ENCODE results near the gene GLUD1. TPM values are rescaled to one million over a fixed set of nuclear protein-coding genes. Genes with fewer than 3 reads are reported as not detected.
"Not testable (repeated sequence)": the region's sequence is repeated elsewhere in the genome, so short reads cannot be mapped to it uniquely, and the experiment has no call there.

Gene GLUD1
- total RNA-seq, 2 experiments from 2014 or later = 98.5 to 109 TPM

DNA sequence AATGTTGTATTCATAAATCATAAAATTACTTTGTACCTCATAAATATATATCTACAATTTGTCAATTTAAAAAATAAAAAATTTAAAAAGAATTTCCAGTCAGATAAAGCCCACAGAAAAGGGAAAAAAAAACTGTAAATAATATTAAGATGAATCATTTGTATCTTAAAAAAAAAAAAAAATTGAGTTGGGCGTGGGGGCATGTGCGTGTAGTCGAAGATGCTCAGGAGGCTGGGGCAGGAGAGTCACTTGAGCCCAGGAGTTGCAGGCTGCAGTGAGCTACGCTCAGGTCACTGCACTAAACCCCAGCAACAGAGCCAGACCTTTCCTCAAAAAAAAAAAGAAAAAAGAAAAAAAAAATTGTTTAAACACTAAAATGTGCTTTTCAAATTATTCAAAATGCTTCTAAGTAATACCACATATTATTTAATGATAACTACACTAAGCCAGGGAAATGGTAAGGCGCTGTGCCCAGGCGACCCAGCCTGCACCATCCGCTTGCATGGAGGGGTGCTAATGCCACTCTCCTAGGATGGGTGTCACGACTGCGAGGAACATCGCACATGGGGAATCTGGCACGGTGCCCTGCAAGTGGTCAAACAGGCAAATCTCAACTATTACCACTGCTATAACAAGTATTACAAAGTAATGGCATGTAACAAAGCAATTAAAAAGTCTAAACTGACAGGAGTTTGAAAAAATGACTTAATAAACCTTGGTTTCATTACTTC lies 15.4 kb downstream of the GLUD1 start:
- Histone ChIP-seq H3K4me2 (ENCODE audit: low read length) (no peak overlapping the region), H3K4me1 (ENCODE audit: insufficient read depth, low read length, poor library complexity, severe bottlenecking) (no peaks in the 10 kb centered on the region), H3K79me2 (ENCODE audit: insufficient read depth, low read depth, low read length) (peaks cover 13% of the 10 kb centered on the region; the same call in 1 of the 2 replicates), H3K9me3 (ENCODE audit: low read length) (peaks cover 3% of the 10 kb centered on the region; the same call in 1 of the 2 replicates), H3K36me3 (ENCODE audit: insufficient read depth, low read length) (peaks cover 55% of the 10 kb centered on the region), H3K9me2 (ENCODE audit: insufficient read depth, low read length) (no peaks in the 10 kb centered on the region), H3K27ac (ENCODE audit: low read depth, low read length, poor library complexity, severe bottlenecking) (no peak overlapping the region), H4K20me1 (ENCODE audit: insufficient read depth, low read length) (no peaks in the 10 kb centered on the region), H3K4me3 (ENCODE audit: low read depth, low read length, poor library complexity, severe bottlenecking) (no peak overlapping the region), H2AFZ (ENCODE audit: low read length) (no peak overlapping the region)
- ChIA-PET POLR2A (interaction anchor here (0.7 kb wide), 1 partner anchor 11 kb away, joined by 5 read pairs; no protein-coding TSS in a partner anchor), CTCF (ENCODE audit: unreplicated experiment) (no interaction called here)
- no TSS peak for BruUV-seq (replicated peaks)
- intact Hi-C loops (cut with micrococcal nuclease; ENCODE audit: unreplicated experiment) = no loop called here
- TF ChIP-seq EZH2phosphoT487 (IDR thresholded peaks at IDR 0.05; ENCODE audit: borderline replicate concordance, low read depth, low read length) = no peak
- TF ChIP-seq, protein P1, sequence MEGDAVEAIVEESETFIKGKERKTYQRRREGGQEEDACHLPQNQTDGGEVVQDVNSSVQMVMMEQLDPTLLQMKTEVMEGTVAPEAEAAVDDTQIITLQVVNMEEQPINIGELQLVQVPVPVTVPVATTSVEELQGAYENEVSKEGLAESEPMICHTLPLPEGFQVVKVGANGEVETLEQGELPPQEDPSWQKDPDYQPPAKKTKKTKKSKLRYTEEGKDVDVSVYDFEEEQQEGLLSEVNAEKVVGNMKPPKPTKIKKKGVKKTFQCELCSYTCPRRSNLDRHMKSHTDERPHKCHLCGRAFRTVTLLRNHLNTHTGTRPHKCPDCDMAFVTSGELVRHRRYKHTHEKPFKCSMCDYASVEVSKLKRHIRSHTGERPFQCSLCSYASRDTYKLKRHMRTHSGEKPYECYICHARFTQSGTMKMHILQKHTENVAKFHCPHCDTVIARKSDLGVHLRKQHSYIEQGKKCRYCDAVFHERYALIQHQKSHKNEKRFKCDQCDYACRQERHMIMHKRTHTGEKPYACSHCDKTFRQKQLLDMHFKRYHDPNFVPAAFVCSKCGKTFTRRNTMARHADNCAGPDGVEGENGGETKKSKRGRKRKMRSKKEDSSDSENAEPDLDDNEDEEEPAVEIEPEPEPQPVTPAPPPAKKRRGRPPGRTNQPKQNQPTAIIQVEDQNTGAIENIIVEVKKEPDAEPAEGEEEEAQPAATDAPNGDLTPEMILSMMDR (conservative IDR thresholded peaks at IDR 0.05; ENCODE audit: low read length) = no peak
- no peak for DNase-seq (ENCODE audit: low spot score)

DNA sequence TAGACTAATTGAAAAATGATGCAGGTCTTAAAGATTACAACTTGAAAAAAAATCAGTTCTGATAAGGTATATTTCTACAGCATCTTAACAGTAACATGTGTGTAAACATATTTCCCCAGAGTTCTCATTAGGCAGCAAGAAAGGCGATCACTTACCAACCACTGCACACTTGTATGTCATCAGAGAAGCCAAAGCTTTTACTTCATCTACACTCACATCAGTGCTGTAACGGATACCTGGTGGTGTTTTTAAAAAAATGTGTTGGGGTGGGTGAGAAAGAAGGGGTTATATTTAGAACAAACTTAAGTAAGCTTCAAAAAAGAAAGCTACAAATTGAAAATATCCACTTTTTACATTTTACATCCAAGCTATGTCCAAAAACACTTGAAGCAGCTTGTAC lies 18.2 kb downstream of the GLUD1 start:
- H3K4me1 ChIP-seq (ENCODE audit: insufficient read depth, low read length, poor library complexity, severe bottlenecking); H3K4me2 ChIP-seq (ENCODE audit: low read length); H3K9me3 ChIP-seq (ENCODE audit: low read length); H3K79me2 ChIP-seq (ENCODE audit: insufficient read depth, low read depth, low read length); H3K9me2 ChIP-seq (ENCODE audit: insufficient read depth, low read length); DNase-seq (ENCODE audit: low spot score); CTCF ChIA-PET (ENCODE audit: unreplicated experiment); H4K20me1 ChIP-seq (ENCODE audit: insufficient read depth, low read length); H2AFZ ChIP-seq (ENCODE audit: low read length); BruUV-seq (replicated peaks); H3K27ac ChIP-seq (ENCODE audit: low read depth, low read length, poor library complexity, severe bottlenecking); intact Hi-C loops (cut with micrococcal nuclease; ENCODE audit: unreplicated experiment); H3K4me3 ChIP-seq (ENCODE audit: low read depth, low read length, poor library complexity, severe bottlenecking): not testable (repeated sequence)
- peaks cover 67% of the 10 kb centered on the region for H3K36me3 ChIP-seq (ENCODE audit: insufficient read depth, low read length)
- POLR2A ChIA-PET = interaction anchor here (0.7 to 3.0 kb wide), 2 partner anchors 11 to 13 kb away, joined by 3 to 12 read pairs; no protein-coding TSS in a partner anchor

DNA sequence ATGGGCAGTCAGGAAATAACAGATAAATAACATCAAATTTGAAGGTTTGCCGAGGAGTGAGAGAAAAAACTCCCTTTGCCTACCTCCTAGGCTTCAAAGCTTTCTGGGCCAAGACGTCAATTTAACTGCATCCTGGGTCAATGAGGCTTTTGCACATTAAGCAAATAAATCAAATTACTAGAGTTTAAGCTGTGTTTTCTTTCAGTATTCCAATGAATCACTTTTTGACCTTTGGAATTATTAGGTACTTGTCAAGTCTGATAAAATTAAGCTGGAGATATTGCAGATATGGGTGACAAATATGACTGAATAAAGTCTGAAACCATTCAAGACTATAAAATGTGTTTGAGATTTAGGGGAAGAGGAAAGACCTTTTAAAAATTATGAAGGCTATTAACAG lies 22.2 kb downstream of the GLUD1 start:
- Histone ChIP-seq H3K4me3 (ENCODE audit: low read depth, low read length, poor library complexity, severe bottlenecking) (no peak overlapping the region), H3K9me3 (ENCODE audit: low read length) (no peaks in the 10 kb centered on the region), H3K27ac (ENCODE audit: low read depth, low read length, poor library complexity, severe bottlenecking) (no peak overlapping the region), H3K79me2 (ENCODE audit: insufficient read depth, low read depth, low read length) (peaks cover 2% of the 10 kb centered on the region; the same call in 1 of the 2 replicates), H4K20me1 (ENCODE audit: insufficient read depth, low read length) (no peaks in the 10 kb centered on the region), H3K9me2 (ENCODE audit: insufficient read depth, low read length) (no peaks in the 10 kb centered on the region), H2AFZ (ENCODE audit: low read length) (no peak overlapping the region), H3K4me2 (ENCODE audit: low read length) (no peak overlapping the region), H3K4me1 (ENCODE audit: insufficient read depth, low read length, poor library complexity, severe bottlenecking) (no peaks in the 10 kb centered on the region), H3K36me3 (ENCODE audit: insufficient read depth, low read length) (peaks cover 68% of the 10 kb centered on the region)
- intact Hi-C loops (cut with micrococcal nuclease; ENCODE audit: unreplicated experiment) = no loop called here
- BruUV-seq (replicated peaks) = no TSS peak
- ChIA-PET CTCF (ENCODE audit: unreplicated experiment) (no interaction called here), POLR2A (no interaction called here)
- DNase-seq (ENCODE audit: low spot score) = no peak
- no peak for TF ChIP-seq EZH2phosphoT487 (IDR thresholded peaks at IDR 0.05; ENCODE audit: borderline replicate concordance, low read depth, low read length)
- TF ChIP-seq, protein P1 (conservative IDR thresholded peaks at IDR 0.05; ENCODE audit: low read length) = no peak
